ENCODE data around the gene PIK3AP1. TPM values are rescaled to one million over a fixed set of nuclear protein-coding genes. Genes with fewer than 3 reads are reported as not detected.
"Not testable (repeated sequence)": the region's sequence is repeated elsewhere in the genome, so short reads cannot be mapped to it uniquely, and the experiment has no call there.

PIK3AP1 gene, protein sequence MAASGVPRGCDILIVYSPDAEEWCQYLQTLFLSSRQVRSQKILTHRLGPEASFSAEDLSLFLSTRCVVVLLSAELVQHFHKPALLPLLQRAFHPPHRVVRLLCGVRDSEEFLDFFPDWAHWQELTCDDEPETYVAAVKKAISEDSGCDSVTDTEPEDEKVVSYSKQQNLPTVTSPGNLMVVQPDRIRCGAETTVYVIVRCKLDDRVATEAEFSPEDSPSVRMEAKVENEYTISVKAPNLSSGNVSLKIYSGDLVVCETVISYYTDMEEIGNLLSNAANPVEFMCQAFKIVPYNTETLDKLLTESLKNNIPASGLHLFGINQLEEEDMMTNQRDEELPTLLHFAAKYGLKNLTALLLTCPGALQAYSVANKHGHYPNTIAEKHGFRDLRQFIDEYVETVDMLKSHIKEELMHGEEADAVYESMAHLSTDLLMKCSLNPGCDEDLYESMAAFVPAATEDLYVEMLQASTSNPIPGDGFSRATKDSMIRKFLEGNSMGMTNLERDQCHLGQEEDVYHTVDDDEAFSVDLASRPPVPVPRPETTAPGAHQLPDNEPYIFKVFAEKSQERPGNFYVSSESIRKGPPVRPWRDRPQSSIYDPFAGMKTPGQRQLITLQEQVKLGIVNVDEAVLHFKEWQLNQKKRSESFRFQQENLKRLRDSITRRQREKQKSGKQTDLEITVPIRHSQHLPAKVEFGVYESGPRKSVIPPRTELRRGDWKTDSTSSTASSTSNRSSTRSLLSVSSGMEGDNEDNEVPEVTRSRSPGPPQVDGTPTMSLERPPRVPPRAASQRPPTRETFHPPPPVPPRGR
- 6.9 TPM for total RNA-seq
- long read RNA-seq, full-length matches to known transcripts: 6 of 11 reads
- long read RNA-seq, partial matches to known transcripts: 5 of 11 reads
- long read RNA-seq, other reads (novel, unspliced or antisense): 0 of 11 reads

DNA sequence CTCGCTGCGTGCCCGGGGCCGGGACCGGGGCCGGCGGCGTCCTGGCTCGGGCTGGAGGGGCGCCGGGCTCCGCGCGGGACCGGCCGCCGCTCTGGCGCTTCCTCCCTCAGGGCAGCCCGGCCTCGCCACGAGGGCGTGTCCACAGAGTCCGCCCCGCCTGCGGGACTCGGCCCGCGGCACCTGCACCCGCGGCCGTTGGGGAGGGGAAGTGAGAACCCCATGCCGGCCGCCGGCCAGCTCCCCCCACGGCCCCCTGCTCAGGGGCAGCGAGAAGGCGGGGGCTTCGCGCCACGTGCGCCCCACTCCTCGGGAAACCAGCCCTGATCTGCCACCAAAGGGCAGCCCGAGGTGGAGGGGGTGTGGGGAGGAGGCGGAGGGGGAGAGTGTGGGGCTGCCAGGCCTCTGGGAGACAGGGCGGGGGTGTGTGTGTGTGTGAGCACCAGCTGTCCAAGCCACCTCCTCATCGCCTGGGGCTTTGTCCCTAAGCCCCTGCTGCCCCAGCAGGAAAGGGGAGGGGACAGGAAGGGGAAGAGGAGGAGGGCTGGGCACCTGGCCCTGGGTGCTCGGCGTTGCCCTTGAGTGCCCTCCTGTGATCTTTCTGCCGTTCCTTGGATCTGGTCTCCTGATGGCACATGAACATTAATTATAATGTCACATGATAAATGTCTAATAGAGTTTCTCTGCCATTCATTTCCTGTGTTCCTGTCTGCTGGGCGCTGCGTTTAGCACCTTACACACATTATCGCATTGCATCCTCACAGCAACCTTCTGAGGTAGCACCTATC is at the start of gene PIK3AP1:
TSS of gene PIK3AP1 (minus strand) at position 93 of the 785 bp plus-strand sequence. CDS start 120 bp downstream, outside the sequence.
- peak; percentile 80 for DNase-seq
- intact Hi-C loops (cut with DNase I): no loop called here

DNA sequence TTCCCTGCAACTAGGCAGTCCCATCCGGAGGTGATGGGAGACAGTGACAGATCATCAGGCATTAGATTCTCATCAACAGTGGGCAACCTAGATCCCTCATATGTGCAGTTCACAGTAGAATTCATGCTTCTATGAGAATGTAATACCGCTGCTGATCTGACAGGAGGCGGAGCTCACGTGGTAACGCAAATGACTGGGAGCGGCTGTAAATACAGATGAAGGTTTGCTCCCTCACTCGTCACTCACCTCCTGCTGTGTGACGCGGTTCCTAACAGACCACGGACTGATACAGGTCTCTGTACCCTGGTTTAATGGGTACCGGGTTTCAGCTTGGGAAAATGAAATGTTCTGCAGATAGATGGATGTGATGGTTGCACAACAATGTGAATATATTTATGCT is 47.8 kb upstream of the PIK3AP1 start:
- ATAC-seq (ENCODE audit: poor library complexity) (no peak), DNase-seq (no peak)
- intact Hi-C loops (cut with DNase I): loop anchor here (10.0 kb wide), 1 partner anchor 67 kb away; the partner anchor contains the start of gene LCOR

More for the DNA sequence above, at the start of gene PIK3AP1:
- ATAC-seq (ENCODE audit: poor library complexity): peak; percentile 92

DNA sequence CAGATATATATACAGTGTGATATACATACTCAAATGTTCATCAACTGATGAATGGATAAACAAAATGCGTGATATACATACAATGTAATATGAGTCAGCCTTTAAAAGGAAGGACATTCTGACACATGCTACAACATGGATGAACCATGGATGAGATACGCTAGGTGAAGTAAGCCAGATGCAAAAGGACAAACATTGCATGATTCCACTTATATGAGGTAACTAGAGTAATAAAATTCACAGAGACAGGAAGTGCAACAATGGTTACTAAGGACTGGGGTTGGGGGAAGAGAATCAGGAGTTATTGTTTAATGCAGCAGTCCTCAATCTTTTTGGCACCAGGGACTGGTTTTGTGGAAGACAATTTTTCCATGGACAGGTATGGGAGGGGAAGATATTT is 47.3 kb upstream of the PIK3AP1 start:
- no peak for ATAC-seq (ENCODE audit: poor library complexity)
- intact Hi-C loops (cut with DNase I): loop anchor here (10.0 kb wide), 1 partner anchor 67 kb away; the partner anchor contains the start of gene LCOR
- no peak for DNase-seq

DNA sequence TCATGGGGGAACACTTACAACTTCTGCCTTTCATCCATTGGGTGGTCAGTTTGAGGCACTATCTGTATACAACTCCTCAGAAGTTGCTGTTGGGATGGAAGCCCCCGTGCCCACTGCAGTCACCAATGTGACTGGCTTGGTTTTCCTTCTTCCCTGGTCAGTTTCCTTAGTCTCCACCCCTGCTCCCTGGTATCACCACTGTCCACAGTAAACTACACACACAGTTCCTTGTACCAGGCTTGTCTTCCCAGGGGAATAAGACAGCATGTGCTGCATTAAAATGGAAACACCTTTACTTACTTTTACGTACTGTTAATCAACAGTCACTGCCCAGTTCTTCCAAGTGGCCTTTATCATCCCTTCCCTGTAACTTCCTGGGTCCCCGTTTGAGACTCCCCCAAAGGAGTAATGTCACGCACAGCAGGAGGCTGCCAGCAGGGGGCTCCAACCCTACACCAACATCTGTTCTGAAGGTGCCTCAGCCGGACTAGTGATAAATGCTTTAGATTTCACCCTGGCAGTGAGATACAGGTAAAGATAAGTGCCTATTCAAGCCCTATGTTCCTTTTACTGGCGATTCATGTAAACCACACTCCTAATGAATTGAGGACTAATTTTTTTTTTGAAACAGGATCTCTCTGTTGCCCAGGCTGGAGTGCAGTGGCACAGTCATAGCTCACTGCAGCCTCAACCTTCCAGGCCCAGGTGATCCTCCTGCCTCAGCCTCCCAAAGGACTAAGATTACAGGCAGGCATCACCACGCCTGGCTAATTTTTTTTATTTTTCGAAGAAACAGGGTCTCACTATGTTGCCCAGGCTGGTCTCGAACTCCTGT is 45.3 kb upstream of the PIK3AP1 start:
- ATAC-seq (ENCODE audit: poor library complexity) (peak; percentile 90), DNase-seq (peak; percentile 82)
- intact Hi-C loops (cut with DNase I): loop anchor here (10.0 kb wide), 1 partner anchor 69 kb away; the partner anchor contains the start of gene LCOR

DNA sequence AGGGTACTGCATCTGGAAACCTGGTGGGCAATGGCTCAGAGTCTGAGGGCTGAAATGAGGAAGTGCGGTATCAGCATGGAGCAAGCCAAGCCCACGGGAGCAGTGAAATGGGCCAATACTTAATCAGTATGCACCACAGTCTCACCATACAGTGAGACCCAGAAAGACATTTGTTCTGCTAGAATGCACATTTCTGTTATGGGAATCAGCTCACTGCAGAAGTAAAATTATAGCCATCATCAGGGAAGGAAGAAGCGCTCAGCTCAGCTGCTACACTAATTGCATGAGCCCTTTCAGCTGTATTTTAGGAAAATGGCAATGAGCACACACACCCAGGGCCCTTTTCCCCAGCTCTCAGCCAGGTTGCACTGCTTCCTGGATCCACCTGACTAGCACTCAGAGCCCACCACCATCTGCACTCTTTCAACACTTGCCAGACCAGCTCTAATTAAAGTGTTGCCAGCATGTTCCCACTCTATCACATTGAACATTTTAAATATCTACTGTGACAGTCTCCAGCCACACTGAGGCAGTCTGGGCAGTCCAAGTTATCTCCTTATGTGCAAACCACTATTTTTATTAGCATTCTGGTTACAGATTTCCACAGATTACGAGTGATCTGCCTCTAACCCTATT is 44.2 kb upstream of the PIK3AP1 start:
- no peak for ATAC-seq (ENCODE audit: poor library complexity)
- intact Hi-C loops (cut with DNase I): loop anchor here (10.0 kb wide), 1 partner anchor 70 kb away; the partner anchor contains the start of gene LCOR
- DNase-seq: no peak

DNA sequence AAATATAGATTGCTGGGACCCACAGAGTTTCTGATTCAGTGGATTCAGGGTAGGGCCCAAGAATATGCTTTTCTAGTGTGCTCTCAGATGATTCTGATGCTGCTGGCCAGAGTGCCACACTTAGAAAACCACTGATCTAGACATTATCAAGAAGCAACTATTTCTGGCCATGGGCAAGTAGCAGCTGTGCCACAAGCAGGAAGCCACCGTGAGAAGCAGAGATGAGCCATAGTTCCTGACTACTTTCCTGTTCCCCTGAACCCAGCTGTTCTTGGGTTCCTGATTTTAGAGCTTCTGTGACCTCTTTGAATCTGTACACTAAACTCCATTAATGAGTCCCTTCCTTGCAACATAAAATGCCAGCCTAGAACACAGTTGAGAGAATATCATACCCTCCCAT is 38.1 kb upstream of the PIK3AP1 start:
- no peak for DNase-seq

DNA sequence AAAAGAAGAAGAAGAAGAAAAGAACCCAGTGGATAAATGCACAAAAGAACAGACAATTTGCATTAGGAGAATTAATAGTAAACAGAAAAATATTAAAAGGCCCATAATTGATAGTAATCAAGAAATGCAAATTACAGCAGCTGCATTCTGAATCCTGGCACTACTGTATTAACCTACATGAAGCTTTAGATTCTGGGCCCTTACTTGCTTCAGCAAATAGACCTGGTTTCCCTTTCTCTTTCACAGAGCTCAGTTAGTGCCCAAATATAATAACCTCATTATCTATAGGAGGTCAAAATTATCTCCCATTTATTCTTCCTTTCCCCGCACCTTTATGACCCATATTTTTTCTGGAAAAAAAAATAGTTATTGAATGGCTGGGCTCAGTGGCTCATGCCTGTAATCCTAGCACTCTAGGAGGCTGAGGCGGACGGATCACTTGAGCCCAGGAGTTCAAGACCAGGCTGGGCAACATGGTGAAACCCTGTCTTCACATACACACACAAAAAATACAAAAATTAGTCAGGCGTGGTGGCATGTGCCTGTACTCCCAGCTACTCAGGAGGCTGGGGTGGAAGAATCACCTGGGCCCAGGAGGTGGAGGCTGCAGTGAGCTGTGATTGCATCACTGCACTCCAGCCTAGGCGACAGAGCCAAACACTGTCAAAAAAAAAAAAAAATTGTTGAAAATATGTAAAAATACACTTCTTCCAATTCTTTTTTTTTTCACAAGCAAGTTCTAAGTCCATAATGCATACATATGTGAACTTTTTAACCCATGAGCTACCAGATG is 36.0 kb upstream of the PIK3AP1 start:
- intact Hi-C loops (cut with DNase I): no loop called here
- DNase-seq (no peak), ATAC-seq (ENCODE audit: poor library complexity) (no peak)

More for the DNA sequence above, 38.1 kb upstream of the PIK3AP1 start:
- intact Hi-C loops (cut with DNase I): no loop called here
- ATAC-seq (ENCODE audit: poor library complexity): peak; percentile 74

DNA sequence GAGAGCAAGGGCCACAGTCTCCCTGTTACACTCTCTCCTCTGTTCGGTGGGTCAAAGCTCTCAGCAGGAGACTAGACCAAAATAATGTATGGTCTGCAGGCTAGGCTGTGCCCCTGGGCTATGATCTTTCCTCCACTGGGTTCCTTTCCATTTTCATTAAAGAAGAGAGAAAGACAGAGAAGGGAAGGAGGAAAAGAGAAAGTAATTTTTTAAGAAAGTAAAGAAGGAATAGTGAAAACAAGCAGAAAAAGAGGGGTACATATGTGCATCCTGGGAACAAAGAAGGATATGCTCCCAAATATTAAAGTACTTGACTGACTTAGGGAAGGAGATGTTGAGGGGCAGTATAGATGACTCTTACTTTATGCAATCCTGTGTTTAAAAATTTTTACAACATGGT is 33.6 kb upstream of the PIK3AP1 start:
- no peak for DNase-seq
- ATAC-seq (ENCODE audit: poor library complexity): no peak
- intact Hi-C loops (cut with DNase I): no loop called here

DNA sequence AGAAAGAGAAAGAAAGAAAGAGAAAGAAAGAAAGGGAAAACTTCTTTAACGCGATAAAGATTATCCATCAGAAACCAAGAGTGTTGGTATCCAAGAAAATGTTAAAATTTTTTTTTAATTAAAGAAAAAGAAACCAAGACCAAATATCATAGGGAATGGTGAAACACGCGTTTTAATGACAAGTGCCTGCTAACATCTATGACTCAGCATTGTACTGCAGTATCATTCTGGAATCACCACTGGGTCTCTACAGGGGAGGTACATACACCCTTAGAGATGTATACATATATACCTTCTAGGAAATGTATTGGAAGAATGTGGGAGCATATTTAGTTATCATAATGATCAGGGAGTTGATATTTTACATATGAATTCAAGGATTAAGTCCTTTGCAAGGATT is 32.1 kb upstream of the PIK3AP1 start:
- no peak for ATAC-seq (ENCODE audit: poor library complexity)
- no peak for DNase-seq
- intact Hi-C loops (cut with DNase I): no loop called here

DNA sequence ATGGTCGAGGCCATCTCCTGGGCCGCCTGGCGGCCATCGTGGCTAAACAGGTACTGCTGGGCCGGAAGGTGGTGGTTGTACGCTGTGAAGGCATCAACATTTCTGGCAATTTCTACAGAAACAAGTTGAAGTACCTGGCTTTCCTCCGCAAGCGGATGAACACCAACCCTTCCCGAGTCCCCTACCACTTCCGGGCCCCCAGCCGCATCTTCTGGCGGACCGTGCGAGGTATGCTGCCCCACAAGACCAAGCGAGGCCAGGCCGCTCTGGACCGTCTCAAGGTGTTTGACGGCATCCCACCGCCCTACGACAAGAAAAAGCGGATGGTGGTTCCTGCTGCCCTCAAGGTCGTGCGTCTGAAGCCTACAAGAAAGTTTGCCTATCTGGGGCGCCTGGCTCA is 30.0 kb upstream of the PIK3AP1 start:
- DNase-seq; intact Hi-C loops (cut with DNase I); ATAC-seq (ENCODE audit: poor library complexity): not testable (repeated sequence)

DNA sequence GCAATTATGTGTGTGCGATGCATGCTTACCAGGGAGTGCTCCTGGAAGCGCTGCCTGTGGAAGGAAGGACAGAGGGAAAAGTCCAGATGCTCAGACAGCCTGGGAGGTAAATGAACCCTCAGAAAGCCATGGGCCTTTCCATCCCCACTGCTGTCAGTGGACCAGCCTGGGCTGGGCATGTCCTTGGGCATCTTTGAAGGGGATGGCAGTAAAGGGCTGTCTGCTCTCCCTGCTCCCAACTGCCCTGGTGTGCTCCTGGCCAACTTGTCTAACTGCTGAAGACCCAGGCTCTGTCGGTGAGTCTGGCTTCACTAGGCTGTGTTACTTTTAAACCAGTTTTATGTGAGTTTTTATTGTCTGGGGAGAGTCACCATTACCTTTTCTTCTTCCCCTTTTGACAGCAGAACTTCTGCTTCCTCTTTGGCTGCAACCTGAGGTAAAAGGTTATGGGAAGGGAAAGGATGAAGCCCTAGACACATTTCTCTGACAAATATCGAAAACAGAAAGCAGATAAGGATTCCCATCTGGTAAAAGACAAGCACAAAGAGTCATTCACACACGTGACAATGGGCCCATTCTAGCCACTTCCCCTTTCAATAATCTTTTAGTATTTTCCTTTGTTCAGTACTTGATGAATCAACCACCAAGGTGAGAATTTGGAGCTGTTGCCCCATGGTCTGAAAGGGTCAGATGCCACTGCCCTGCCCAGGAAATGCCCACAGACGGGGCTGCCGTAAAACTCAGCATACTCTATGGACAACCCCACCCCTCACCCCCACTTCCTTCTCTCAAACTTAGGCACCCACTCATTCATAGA is 27.6 kb upstream of the PIK3AP1 start:
- intact Hi-C loops (cut with DNase I): no loop called here
- ATAC-seq (ENCODE audit: poor library complexity) (no peak), DNase-seq (no peak)

DNA sequence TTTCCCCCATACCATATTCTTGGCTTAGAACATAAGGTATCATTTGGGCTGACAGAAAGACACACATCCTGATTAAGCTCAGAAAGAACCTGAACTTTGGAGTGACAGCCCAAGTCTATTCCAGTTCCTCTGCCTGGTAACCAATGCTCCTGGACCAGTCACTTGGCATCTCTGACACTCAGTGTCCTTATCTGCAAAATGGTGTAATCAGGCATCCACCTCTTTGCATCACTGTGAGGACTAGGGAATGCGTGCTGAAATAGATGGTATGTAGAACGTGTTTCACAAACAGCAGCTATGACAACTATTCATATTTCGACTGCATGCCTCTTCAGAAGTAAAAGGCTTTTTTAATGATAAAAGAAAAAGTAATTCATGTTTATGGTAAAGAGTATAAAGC is 26.2 kb upstream of the PIK3AP1 start:
- intact Hi-C loops (cut with DNase I): no loop called here
- ATAC-seq (ENCODE audit: poor library complexity) (no peak), DNase-seq (no peak)

DNA sequence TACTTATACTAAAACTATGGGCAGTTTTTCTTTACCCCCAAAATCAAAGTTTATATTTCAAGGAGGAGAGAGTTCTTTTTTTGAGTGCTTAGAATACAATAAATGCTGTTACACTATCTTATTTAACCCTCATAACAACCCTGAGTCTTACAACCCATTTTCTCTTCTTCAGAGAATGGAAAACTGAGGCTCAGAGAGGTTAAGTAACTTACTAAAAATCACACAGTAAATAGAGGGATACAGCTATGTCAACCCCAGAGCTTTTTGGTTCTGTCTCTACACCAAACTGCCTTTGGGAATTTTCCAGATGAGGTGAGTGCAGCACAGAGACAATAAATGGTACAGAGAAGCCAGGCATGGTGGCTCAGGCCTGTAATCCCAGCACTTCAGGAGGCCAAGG is 25.6 kb upstream of the PIK3AP1 start:
- intact Hi-C loops (cut with DNase I): no loop called here
- ATAC-seq (ENCODE audit: poor library complexity) (no peak), DNase-seq (no peak)

DNA sequence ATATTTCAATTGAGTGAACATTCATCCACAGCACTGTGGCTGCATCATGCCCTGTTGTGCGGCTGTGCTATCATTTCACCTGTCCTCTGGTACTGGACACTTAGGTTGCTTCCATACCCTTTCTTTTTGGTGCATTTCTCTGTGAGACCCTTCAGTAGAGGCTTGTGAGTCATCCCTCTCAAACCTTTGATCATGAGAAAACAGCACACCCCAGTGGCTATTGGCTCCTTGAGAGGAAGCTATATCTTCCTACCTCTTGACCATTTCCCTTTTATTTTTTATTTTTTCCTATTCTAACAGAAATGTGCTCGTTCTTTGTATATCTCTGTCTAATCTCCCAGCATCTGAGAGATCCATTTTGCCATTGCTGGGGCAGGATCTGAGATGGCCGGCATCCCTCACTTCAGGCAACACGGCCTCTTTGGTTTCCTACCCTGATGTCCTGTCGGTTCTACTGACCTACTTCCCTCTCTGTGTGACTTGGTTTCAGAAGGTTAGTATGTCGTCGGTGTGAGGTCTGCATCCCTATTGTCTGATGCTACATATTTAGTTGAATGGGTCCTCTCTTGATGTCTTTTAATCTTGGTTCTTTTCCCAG is 23.8 kb upstream of the PIK3AP1 start:
- intact Hi-C loops (cut with DNase I): no loop called here
- no peak for DNase-seq
- peak; percentile 65 for ATAC-seq (ENCODE audit: poor library complexity)

DNA sequence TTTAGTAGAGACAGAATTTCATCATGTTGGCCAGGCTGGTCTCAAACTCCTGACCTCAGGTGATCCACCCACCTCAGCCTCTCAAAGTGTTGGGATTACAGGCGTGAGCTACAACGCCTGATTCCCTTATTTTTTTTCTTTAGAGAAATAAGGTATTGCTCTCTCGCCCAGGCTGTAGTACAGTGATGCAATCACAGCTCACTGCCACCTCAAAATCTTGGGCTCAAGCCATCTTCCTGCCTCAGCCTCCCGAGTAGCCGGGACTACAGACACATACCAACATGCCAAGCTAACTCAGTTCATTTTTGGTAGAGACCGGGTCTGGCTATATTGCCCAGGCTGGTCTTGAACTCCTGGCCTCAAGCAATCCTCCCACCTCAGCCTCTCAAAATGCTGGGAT is 21.2 kb upstream of the PIK3AP1 start:
- DNase-seq; intact Hi-C loops (cut with DNase I); ATAC-seq (ENCODE audit: poor library complexity): not testable (repeated sequence)
